IMR-90 (cell line): ENCODE data around the gene NR5A1. TPM values are rescaled to one million over a fixed set of nuclear protein-coding genes. Genes with fewer than 3 reads are reported as not detected.

Experiments used
- ATAC-seq: fragments of 200-7000 bp; cut with Tn5 transposase; 2 replicates; pipeline ENCODE4 v1.9.1; 2020; ENCODE audit warnings: low read depth, mild to moderate bottlenecking, moderate library complexity
- BruUV-seq: library from RNA; stranded (reverse); fragments of 400-500 nt; replicated peaks from 2 replicates; lab custom pipeline; 2021; lab: Mats Ljungman, UMichigan
- CTCF ChIA-PET: fragments of 300-600 bp; formaldehyde crosslinking; extraction: SDS; loops from one replicate; lab custom pipeline; 2021; ENCODE audit warnings: antibody characterized with exemption; lab: Yijun Ruan, JAX
- POLR2A ChIA-PET: fragments of 300-600 bp; sonication (Branson Sonifier 250); formaldehyde crosslinking; loops from one replicate; lab custom pipeline; 2022; ENCODE audit warnings: antibody characterized with exemption; ENCODE audit not compliant: unreplicated experiment; lab: Charles Lee
- DNase-seq: peaks from one replicate; pipeline ENCODE4 v3.0.0; 2013
- H2AFZ ChIP-seq: replicated peaks from 2 replicates; pipeline ENCODE3; 2013; ENCODE audit warnings: low read length, mild to moderate bottlenecking; ENCODE audit not compliant: poor library complexity
- H2AK5ac ChIP-seq: 2 replicates; pipeline ENCODE4 v1.6.1; 2013; ENCODE audit warnings: low read depth, low read length, inconsistent platforms
- H2AK9ac ChIP-seq: replicated peaks from 2 replicates; pipeline ENCODE3; 2013; ENCODE audit warnings: mild to moderate bottlenecking, low read depth, low read length, moderate library complexity; ENCODE audit not compliant: poor library complexity
- H2BK120ac ChIP-seq: 2 replicates; pipeline ENCODE4 v1.6.1; 2013; ENCODE audit warnings: low read depth, low read length, inconsistent platforms
- H2BK15ac ChIP-seq: 3 replicates; pipeline ENCODE4 v1.6.1; 2013; ENCODE audit warnings: low read depth, low read length, inconsistent platforms
- H2BK20ac ChIP-seq: 2 replicates; pipeline ENCODE4 v1.6.1; 2013; ENCODE audit warnings: low read depth, mild to moderate bottlenecking, inconsistent platforms, low read length, moderate library complexity
- H2BK5ac ChIP-seq: 2 replicates; pipeline ENCODE4 v1.6.1; 2013; ENCODE audit warnings: mild to moderate bottlenecking, low read depth, low read length, inconsistent platforms; ENCODE audit not compliant: poor library complexity, severe bottlenecking
- H3K14ac ChIP-seq: replicated peaks from 2 replicates; pipeline ENCODE4 v1.6.1; 2013; ENCODE audit warnings: low read depth, low read length, inconsistent platforms
- H3K18ac ChIP-seq: 2 replicates; pipeline ENCODE4 v1.6.1; 2013; ENCODE audit warnings: low read depth, low read length, control low read depth
- H3K23ac ChIP-seq: 2 replicates; pipeline ENCODE4 v1.6.1; 2013; ENCODE audit warnings: low read depth, low read length, inconsistent platforms
- H3K27ac ChIP-seq: 2 replicates; pipeline ENCODE4 v1.5.1; 2013; ENCODE audit warnings: mild to moderate bottlenecking, control low read depth, low read length; ENCODE audit not compliant: insufficient read depth
- H3K27me3 ChIP-seq: 2 replicates; pipeline ENCODE4 v1.6.1; 2013; ENCODE audit warnings: low read length; ENCODE audit not compliant: control insufficient read depth, insufficient read depth
- H3K36me3 ChIP-seq: 2 replicates; pipeline ENCODE4 v1.6.1; 2013; ENCODE audit warnings: low read length, mixed read lengths; ENCODE audit not compliant: control insufficient read depth, insufficient read depth
- H3K4ac ChIP-seq: 2 replicates; pipeline ENCODE4 v1.6.1; 2013; ENCODE audit warnings: low read depth, low read length, inconsistent platforms
- H3K4me1 ChIP-seq: 2 replicates; pipeline ENCODE4 v1.6.1; 2013; ENCODE audit warnings: low read length, mixed read lengths; ENCODE audit not compliant: control insufficient read depth, insufficient read depth
- H3K4me2 ChIP-seq: 2 replicates; pipeline ENCODE4 v1.6.1; 2013; ENCODE audit warnings: low read depth, mild to moderate bottlenecking, control low read depth, low read length, moderate library complexity
- H3K4me3 ChIP-seq: 2 replicates; pipeline ENCODE4 v1.5.1; 2013; ENCODE audit warnings: low read depth, mild to moderate bottlenecking, control low read depth, low read length, moderate library complexity; ENCODE audit not compliant: insufficient read depth
- H3K56ac ChIP-seq: 2 replicates; pipeline ENCODE4 v1.6.1; 2013; ENCODE audit warnings: low read length, inconsistent platforms; ENCODE audit not compliant: insufficient read depth; ENCODE audit errors: extremely low read depth
- H3K79me1 ChIP-seq, 2 experiments: 2 replicates each; pipeline ENCODE4 v1.6.1; 2013; ENCODE audit warnings: low read length in 2 of 2, inconsistent platforms in 1 of 2, low read depth in 1 of 2
- H3K9ac ChIP-seq: 2 replicates; pipeline ENCODE4 v1.6.1; 2013; ENCODE audit warnings: low read depth, low read length, control low read depth
- H3K9me1 ChIP-seq: 2 replicates; pipeline ENCODE4 v1.6.1; 2013; ENCODE audit warnings: low read length, inconsistent platforms; ENCODE audit not compliant: insufficient read depth
- H3K9me3 ChIP-seq: 2 replicates; pipeline ENCODE4 v1.6.1; 2013; ENCODE audit warnings: low read length; ENCODE audit not compliant: control insufficient read depth, insufficient read depth
- H4K20me1 ChIP-seq: 2 replicates; pipeline ENCODE4 v1.6.1; 2013; ENCODE audit warnings: low read length, inconsistent platforms; ENCODE audit not compliant: insufficient read depth
- H4K5ac ChIP-seq: 2 replicates; pipeline ENCODE4 v1.6.1; 2013; ENCODE audit warnings: mild to moderate bottlenecking, low read depth, low read length, control low read depth
- H4K8ac ChIP-seq, 2 experiments: 2 replicates each; pipeline ENCODE4 v1.6.1; 2013; ENCODE audit warnings: low read depth in 2 of 2, low read length in 2 of 2, control low read depth in 1 of 2, inconsistent platforms in 1 of 2
- H4K91ac ChIP-seq: 2 replicates; pipeline ENCODE4 v1.6.1; 2013; ENCODE audit warnings: low read depth, low read length, inconsistent platforms; ENCODE audit not compliant: insufficient read depth
- BHLHE40 ChIP-seq: fragments of 150-350 bp; IDR thresholded peaks from 2 replicates; pipeline ENCODE4 v1.6.1; 2016; ENCODE audit warnings: mild to moderate bottlenecking, low read depth, low read length
- CHD1 ChIP-seq: IDR thresholded peaks from 2 replicates; pipeline ENCODE4 v1.6.1; 2012; ENCODE audit warnings: low read depth, low read length, improper control_type of control experiment
- FOS ChIP-seq: fragments of 150-350 bp; IDR thresholded peaks from 2 replicates; pipeline ENCODE4 v1.6.1; 2016; ENCODE audit warnings: low read depth, low read length
- MAZ ChIP-seq: IDR thresholded peaks from 2 replicates; pipeline ENCODE4 v1.6.1; 2012; ENCODE audit warnings: low read depth, mild to moderate bottlenecking, low read length, improper control_type of control experiment, moderate library complexity, borderline replicate concordance
- MXI1 ChIP-seq: IDR thresholded peaks from 2 replicates; pipeline ENCODE4 v1.6.1; 2012; ENCODE audit warnings: low read depth, mild to moderate bottlenecking, low read length, moderate library complexity, borderline replicate concordance
- NFE2L2 ChIP-seq: fragments of 150-350 bp; IDR thresholded peaks from 2 replicates; pipeline ENCODE4 v1.6.1; 2016; ENCODE audit warnings: low read depth, mild to moderate bottlenecking, low read length
- POLR2A ChIP-seq: IDR thresholded peaks from 2 replicates; pipeline ENCODE4 v1.6.1; 2012; ENCODE audit warnings: mild to moderate bottlenecking, low read depth, low read length
- RAD21 ChIP-seq: IDR thresholded peaks from 2 replicates; pipeline ENCODE4 v1.6.1; 2012; ENCODE audit warnings: low read length, improper control_type of control experiment
- RFX5 ChIP-seq: IDR thresholded peaks from 2 replicates; pipeline ENCODE4 v1.8.0; 2012; ENCODE audit warnings: low read depth, mild to moderate bottlenecking, low read length, moderate library complexity
- SMC3 ChIP-seq: fragments of 150-350 bp; IDR thresholded peaks from 2 replicates; pipeline ENCODE4 v1.6.1; 2016; ENCODE audit warnings: low read depth, mild to moderate bottlenecking, antibody characterized with exemption, low read length, moderate library complexity
- USF2 ChIP-seq: fragments of 150-350 bp; IDR thresholded peaks from 2 replicates; pipeline ENCODE4 v1.6.1; 2017; ENCODE audit warnings: mild to moderate bottlenecking, antibody characterized with exemption, low read length, low read depth
- WGBS, 2 experiments: methylation state at CpG; one replicate each; pipeline versions ENCODE4 v1.1.5 to v1.1.7; 2013; ENCODE audit warnings: missing lambda C conversion rate in 2 of 2; ENCODE audit not compliant: insufficient read length in 1 of 2; ENCODE audit errors: extremely low coverage in 2 of 2; 5-methylcytosine and 5-hydroxymethylcytosine counted together
- dilution Hi-C: fragments of 300-500 bp; cut with HindIII; formaldehyde crosslinking; loops from one replicate; pipeline ENCODE4 v1.14.3; 2018; ENCODE audit warnings: low sequenced_read_pairs; ENCODE audit not compliant: unreplicated experiment
- in situ Hi-C: fragments of 300-500 bp; cut with MboI; formaldehyde crosslinking; loops from 3 replicates; pipeline ENCODE4 v1.14.3; 2019; ENCODE audit warnings: low sequenced_read_pairs, inconsistent platforms, mixed read lengths
- intact Hi-C: fragments of 100-400 bp; cut with micrococcal nuclease; formaldehyde crosslinking; loops from 2 replicates; pipeline ENCODE4 v1.10.0; 2022
- polyA plus RNA-seq, 3 experiments: library from polyadenylated mRNA; depleted of rRNA; stranded (reverse); fragments of >200 nt; gene quantifications; 2 replicates each; pipeline ENCODE4 v1.2.3, GENCODE V29; 2012; ENCODE audit warnings: low replicate concordance in 1 of 3
- total RNA-seq: library from RNA; depleted of rRNA; stranded (reverse); fragments of >200 nt; gene quantifications from 2 replicates; pipeline ENCODE4 v1.2.3, GENCODE V29; 2012
- TF ChIP-seq, protein P1 (sequence below): conservative IDR thresholded peaks from 2 replicates; pipeline ENCODE4 v1.5.1; 2012; ENCODE audit warnings: mild to moderate bottlenecking, low read depth, low read length, improper control_type of control experiment
- TF ChIP-seq, protein P2 (sequence below): fragments of 150-350 bp; IDR thresholded peaks from 2 replicates; pipeline ENCODE4 v1.6.1; 2016; ENCODE audit warnings: low read depth, mild to moderate bottlenecking, low read length, moderate library complexity, borderline replicate concordance

Gene NR5A1
- total and polyA plus RNA-seq, 2 of the 4 experiments (the other 2 are of a cell fraction) = not detected

DNA sequence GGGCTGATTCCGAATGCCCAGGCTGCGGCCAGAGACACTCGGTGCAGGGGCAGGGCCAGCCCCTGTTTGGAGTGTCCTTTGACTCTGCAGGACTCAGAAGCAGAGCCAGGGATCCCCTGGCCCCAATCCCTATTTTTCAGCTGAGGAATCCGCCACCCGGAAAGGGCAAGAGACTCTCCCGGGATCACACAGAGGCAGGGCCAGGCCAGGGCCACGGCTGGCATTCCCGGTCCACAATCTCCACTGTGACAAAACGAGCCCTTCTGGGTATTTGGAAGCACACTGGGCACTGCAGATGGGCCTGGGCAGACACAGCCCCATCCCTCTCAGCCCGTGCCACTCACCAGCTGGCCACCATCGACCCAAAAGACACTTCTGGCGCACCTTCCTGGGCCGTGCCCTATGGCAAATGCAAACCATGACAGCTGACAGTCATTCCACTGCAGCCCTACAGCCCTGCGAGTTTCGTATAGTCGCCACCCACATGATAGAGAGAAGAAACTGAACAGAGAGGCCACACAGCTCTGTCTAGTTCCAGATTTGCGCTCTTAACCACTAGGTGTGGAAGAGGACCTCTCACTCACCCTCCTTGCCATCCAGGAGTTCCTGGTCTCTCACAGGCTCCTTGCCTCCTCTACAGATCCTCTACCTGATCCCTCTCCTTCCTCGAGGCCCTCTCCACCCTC lies 13.3 kb downstream of the NR5A1 start:
- CTCF ChIA-PET = no interaction called here
- TF ChIP-seq RFX5 = no peak
- no peak for TF ChIP-seq MXI1
- no peak for TF ChIP-seq RAD21
- TF ChIP-seq POLR2A = no peak
- no peak for TF ChIP-seq SMC3
- no peak for TF ChIP-seq BHLHE40
- TF ChIP-seq, protein P1, sequence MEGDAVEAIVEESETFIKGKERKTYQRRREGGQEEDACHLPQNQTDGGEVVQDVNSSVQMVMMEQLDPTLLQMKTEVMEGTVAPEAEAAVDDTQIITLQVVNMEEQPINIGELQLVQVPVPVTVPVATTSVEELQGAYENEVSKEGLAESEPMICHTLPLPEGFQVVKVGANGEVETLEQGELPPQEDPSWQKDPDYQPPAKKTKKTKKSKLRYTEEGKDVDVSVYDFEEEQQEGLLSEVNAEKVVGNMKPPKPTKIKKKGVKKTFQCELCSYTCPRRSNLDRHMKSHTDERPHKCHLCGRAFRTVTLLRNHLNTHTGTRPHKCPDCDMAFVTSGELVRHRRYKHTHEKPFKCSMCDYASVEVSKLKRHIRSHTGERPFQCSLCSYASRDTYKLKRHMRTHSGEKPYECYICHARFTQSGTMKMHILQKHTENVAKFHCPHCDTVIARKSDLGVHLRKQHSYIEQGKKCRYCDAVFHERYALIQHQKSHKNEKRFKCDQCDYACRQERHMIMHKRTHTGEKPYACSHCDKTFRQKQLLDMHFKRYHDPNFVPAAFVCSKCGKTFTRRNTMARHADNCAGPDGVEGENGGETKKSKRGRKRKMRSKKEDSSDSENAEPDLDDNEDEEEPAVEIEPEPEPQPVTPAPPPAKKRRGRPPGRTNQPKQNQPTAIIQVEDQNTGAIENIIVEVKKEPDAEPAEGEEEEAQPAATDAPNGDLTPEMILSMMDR = no peak
- TF ChIP-seq, protein P2, sequence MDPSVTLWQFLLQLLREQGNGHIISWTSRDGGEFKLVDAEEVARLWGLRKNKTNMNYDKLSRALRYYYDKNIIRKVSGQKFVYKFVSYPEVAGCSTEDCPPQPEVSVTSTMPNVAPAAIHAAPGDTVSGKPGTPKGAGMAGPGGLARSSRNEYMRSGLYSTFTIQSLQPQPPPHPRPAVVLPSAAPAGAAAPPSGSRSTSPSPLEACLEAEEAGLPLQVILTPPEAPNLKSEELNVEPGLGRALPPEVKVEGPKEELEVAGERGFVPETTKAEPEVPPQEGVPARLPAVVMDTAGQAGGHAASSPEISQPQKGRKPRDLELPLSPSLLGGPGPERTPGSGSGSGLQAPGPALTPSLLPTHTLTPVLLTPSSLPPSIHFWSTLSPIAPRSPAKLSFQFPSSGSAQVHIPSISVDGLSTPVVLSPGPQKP = no peak
- TF ChIP-seq FOS = no peak
- no peak for TF ChIP-seq MAZ
- no peak for TF ChIP-seq NFE2L2
- no peak for TF ChIP-seq USF2
- TF ChIP-seq CHD1 = no peak
- no peak for DNase-seq
- H3K27me3 ChIP-seq = peaks cover 82% of the 10 kb centered on the region
- no peak overlapping the region for H2BK5ac ChIP-seq
- no peak overlapping the region for H3K9ac ChIP-seq
- no peak overlapping the region for H2AFZ ChIP-seq
- H4K8ac ChIP-seq = no peak overlapping the region
- H3K18ac ChIP-seq = no peak overlapping the region
- H4K20me1 ChIP-seq = no peaks in the 10 kb centered on the region
- no peak overlapping the region for H2BK20ac ChIP-seq
- no peak overlapping the region for H4K5ac ChIP-seq
- no peak overlapping the region for H3K56ac ChIP-seq
- no peak overlapping the region for H2BK15ac ChIP-seq
- H2AK9ac ChIP-seq = no peak overlapping the region
- H3K23ac ChIP-seq = no peak overlapping the region
- intact Hi-C loops = no loop called here
- no peak overlapping the region for H2AK5ac ChIP-seq
- H3K36me3 ChIP-seq = no peaks in the 10 kb centered on the region
- H3K4ac ChIP-seq = no peak overlapping the region
- no peak overlapping the region for H3K27ac ChIP-seq
- no peaks in the 10 kb centered on the region for H3K9me3 ChIP-seq
- in situ Hi-C loops = no loop called here
- no peak for ATAC-seq
- dilution Hi-C loops = no loop called here
- H3K4me1 ChIP-seq = no peaks in the 10 kb centered on the region
- H3K79me1 ChIP-seq = no peaks in the 10 kb centered on the region
- POLR2A ChIA-PET = no interaction called here
- H3K4me3 ChIP-seq = no peak overlapping the region
- 66% methylated on average over 8 of the region's 18 CpGs; no CpG with 5 or more reads in 1 of the 2 experiments for WGBS, 2 experiments
- no peak overlapping the region for H3K14ac ChIP-seq
- H3K4me2 ChIP-seq = no peak overlapping the region
- no peak overlapping the region for H2BK120ac ChIP-seq
- H3K9me1 ChIP-seq = no peaks in the 10 kb centered on the region
- no peak overlapping the region for H4K91ac ChIP-seq
- BruUV-seq = no TSS peak
